ENCODE data around the gene TM6SF1. TPM values are rescaled to one million over a fixed set of nuclear protein-coding genes. Genes with fewer than 3 reads are reported as not detected.

Gene TM6SF1
- total and polyA plus RNA-seq, 2 of the 8 experiments (the other 6 are each of a cell fraction or from before 2014, with no cell fraction given) = 0.74 to 1.0 TPM

DNA sequence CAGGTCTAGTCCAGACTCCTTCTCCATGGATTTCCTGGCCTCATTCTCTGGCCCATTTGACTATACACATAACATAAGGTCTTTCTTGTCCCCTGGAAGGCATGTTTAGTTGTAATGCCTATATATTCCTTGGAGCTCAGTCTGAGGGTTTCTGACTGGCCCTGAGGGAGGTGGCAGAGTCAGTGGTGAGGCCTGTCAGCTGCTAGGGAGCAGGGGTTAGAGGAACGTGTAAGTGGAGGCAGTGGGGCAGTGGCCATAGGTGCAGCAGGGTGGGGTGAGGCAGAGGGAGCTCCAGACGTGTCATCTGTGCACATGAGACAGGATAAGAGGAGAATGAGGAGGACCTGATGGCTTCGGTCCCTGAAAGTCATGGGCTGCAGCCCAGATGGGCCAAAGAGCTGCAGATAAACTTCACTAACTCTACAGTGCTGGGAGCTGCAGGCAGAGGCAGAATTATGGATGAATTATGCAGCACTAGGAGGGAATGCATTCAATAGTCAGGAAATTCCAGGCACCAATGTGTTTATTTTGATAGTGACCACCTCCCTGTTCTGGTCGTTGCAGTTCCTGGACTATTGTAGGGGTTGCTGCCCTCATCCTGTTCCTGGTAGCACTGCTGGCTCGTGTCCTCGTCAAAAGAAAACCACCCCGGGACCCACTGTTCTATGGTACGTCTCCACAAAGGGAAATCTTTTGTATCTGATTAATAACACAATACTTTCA lies 4.9 kb downstream of the TM6SF1 start (continued):
- TF ChIP-seq, protein P1, sequence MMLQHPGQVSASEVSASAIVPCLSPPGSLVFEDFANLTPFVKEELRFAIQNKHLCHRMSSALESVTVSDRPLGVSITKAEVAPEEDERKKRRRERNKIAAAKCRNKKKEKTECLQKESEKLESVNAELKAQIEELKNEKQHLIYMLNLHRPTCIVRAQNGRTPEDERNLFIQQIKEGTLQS (IDR thresholded peaks at IDR 0.05; ENCODE audit: insufficient read depth, low read depth, low read length) = no peak
- TF ChIP-seq NANOG (IDR thresholded peaks at IDR 0.05; ENCODE audit: insufficient read depth, low read depth, low read length, poor library complexity, severe bottlenecking) (no peak), CHD1 (IDR thresholded peaks at IDR 0.05; ENCODE audit: low read depth, low read length) (no peak), CREB1 (IDR thresholded peaks at IDR 0.05) (no peak), KDM5A (IDR thresholded peaks at IDR 0.05; ENCODE audit: low read length) (no peak), JUND (IDR thresholded peaks at IDR 0.05; ENCODE audit: low read length) (no peak), FOSL1 (IDR thresholded peaks at IDR 0.05; ENCODE audit: insufficient read depth, low read depth, low read length) (no peak), SRF (IDR thresholded peaks at IDR 0.05; ENCODE audit: low read depth, low read length) (no peak), MAFK (IDR thresholded peaks at IDR 0.05; ENCODE audit: low read depth, low read length) (no peak), SAP30 (IDR thresholded peaks at IDR 0.05; ENCODE audit: insufficient read depth, insufficient replicate concordance, low read length) (no peak)

All from H1 (cell line).